Colonic mucosa (tissue), 4 donors: Measurements from ENCODE around the gene MET. TPM values are rescaled to one million over a fixed set of nuclear protein-coding genes. Genes with fewer than 3 reads are reported as not detected.

Source experiments
- DNase-seq: peaks from one replicate; pipeline ENCODE4 v3.0.0-alpha.2; 2020
- H3K27ac ChIP-seq: fragments of 200-600 bp; one replicate; pipeline ENCODE4 v1.8.0; 2021
- H3K27me3 ChIP-seq: fragments of 200-600 bp; one replicate; pipeline ENCODE4 v1.8.0; 2021
- H3K36me3 ChIP-seq: fragments of 200-600 bp; one replicate; pipeline ENCODE4 v1.8.0; 2021
- H3K4me1 ChIP-seq: fragments of 200-600 bp; one replicate; pipeline ENCODE4 v1.8.0; 2021; ENCODE audit warnings: mild to moderate bottlenecking
- H3K4me3 ChIP-seq: fragments of 200-600 bp; one replicate; pipeline ENCODE4 v1.8.0; 2021
- H3K9ac ChIP-seq, 2 donors: one replicate each; pipeline ENCODE4 v1.7.0; 2013; ENCODE audit warnings: control low read depth in 2 of 2, low read depth in 2 of 2, low read length in 2 of 2
- H3K9me3 ChIP-seq: fragments of 200-600 bp; one replicate; pipeline ENCODE4 v1.8.0; 2021
- intact Hi-C: fragments of 100-400 bp; cut with DNase I; formaldehyde crosslinking; loops from one replicate; pipeline ENCODE4 v1.14.1; 2022
- total RNA-seq, 2 donors: library from RNA; stranded (reverse); fragmentation: NEBNext Ultra II Directional in 1 of 2; extraction: Animal tissue kit (Norgen Biotek cat#: 25700) in 1 of 2; gene quantifications; one replicate each; pipeline ENCODE4 v1.2.1, GENCODE V29; 2021
- TF ChIP-seq, protein P1 (sequence below): fragments of 200-600 bp; IDR thresholded peaks from one replicate; pipeline ENCODE4 v1.8.0; 2022; ENCODE audit warnings: antibody characterized with exemption, mild to moderate bottlenecking
- donor health status: healthy.
- donor health status: DM: no; HTN: no; CAD: no.
- donor health status: DM: no; HTN: no; CAD: no.

The MET gene
- total RNA-seq, 2 donors from 2014 or later, result 38.3 to 45.3 TPM

- H3K9ac ChIP-seq, result no peak overlapping the region
- no peak for DNase-seq
- H3K4me1 ChIP-seq, result no peaks in the 10 kb centered on the region
- intact Hi-C loops, result no loop called here
- H3K27ac ChIP-seq, result no peak overlapping the region
- no peak overlapping the region for H3K4me3 ChIP-seq
- no peaks in the 10 kb centered on the region for H3K36me3 ChIP-seq
- TF ChIP-seq, protein P1, sequence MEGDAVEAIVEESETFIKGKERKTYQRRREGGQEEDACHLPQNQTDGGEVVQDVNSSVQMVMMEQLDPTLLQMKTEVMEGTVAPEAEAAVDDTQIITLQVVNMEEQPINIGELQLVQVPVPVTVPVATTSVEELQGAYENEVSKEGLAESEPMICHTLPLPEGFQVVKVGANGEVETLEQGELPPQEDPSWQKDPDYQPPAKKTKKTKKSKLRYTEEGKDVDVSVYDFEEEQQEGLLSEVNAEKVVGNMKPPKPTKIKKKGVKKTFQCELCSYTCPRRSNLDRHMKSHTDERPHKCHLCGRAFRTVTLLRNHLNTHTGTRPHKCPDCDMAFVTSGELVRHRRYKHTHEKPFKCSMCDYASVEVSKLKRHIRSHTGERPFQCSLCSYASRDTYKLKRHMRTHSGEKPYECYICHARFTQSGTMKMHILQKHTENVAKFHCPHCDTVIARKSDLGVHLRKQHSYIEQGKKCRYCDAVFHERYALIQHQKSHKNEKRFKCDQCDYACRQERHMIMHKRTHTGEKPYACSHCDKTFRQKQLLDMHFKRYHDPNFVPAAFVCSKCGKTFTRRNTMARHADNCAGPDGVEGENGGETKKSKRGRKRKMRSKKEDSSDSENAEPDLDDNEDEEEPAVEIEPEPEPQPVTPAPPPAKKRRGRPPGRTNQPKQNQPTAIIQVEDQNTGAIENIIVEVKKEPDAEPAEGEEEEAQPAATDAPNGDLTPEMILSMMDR, result no peak
- H3K9me3 ChIP-seq, result no peaks in the 10 kb centered on the region
- no peaks in the 10 kb centered on the region for H3K27me3 ChIP-seq
These were observed 165.6 kb downstream of the MET start for GRCh38 chr7:116837586-116837985.

GRCh38 chr7:116840256-116840655, 168.3 kb downstream of the MET start:
- Histone ChIP-seq H3K27me3 (no peaks in the 10 kb centered on the region), H3K36me3 (no peaks in the 10 kb centered on the region), H3K9me3 (no peaks in the 10 kb centered on the region), H3K9ac (no peak overlapping the region), H3K4me1 (no peaks in the 10 kb centered on the region), H3K4me3 (no peak overlapping the region), H3K27ac (no peak overlapping the region)
- intact Hi-C loops, result no loop called here
- TF ChIP-seq, protein P1, result no peak
- DNase-seq, result no peak

DNA sequence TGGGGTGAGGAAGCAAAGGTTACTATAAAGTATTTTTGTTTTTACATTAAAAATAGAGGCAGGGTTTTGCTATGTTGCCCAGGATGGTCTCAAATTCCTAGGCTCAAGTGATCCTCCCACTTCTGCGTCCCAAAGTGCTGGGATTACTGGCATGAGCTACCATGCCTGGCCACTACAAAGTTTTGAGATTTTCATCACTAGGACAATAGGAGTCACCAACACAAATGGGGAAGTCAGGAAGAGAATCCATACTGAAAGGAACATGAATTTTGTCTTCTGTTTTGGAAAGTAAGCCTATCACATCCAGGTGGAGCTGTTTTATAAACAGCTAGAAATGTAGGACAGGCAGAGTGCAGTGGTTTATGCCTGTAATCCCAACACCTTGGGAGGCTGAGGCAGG, 170.4 kb downstream of the MET start:
- Histone ChIP-seq H3K27me3 (no peaks in the 10 kb centered on the region), H3K4me3 (no peak overlapping the region), H3K9ac (no peak overlapping the region), H3K27ac (no peak overlapping the region), H3K9me3 (no peaks in the 10 kb centered on the region), H3K4me1 (no peaks in the 10 kb centered on the region), H3K36me3 (no peaks in the 10 kb centered on the region)
- intact Hi-C loops, result no loop called here
- DNase-seq, result no peak
- TF ChIP-seq, protein P1, result no peak

- Histone ChIP-seq H3K36me3 (no peaks in the 10 kb centered on the region), H3K9me3 (no peaks in the 10 kb centered on the region), H3K9ac (no peak overlapping the region), H3K4me1 (no peaks in the 10 kb centered on the region), H3K27me3 (no peaks in the 10 kb centered on the region), H3K4me3 (no peak overlapping the region), H3K27ac (no peak overlapping the region)
- DNase-seq, result no peak
- TF ChIP-seq, protein P1, result no peak
- intact Hi-C loops, result no loop called here
These were observed 171.4 kb downstream of the MET start for GRCh38 chr7:116843378-116843777.

Other genes starting within 250 kb of the MET start
- gene CAV2, start 172.5 kb upstream of the MET start, total RNA-seq, result 10 to 100 TPM in 1 of 2 donors, 1 to 10 TPM in 1; 4.2 to 22.0 TPM
- gene CAV1, start 147.2 kb upstream of the MET start, total RNA-seq, result 10 to 100 TPM; 16.1 to 87.0 TPM
- 100 to 1,000 TPM; 186 to 323 TPM for gene CAPZA2, start 190.4 kb downstream of the MET start, total RNA-seq